HG03432 (cell line): ENCODE results near the gene TEF.

Source experiments
- ATAC-seq: cut with Tn5 transposase; IDR thresholded peaks from one replicate; pipeline ENCODE4 v1.9.1; 2021; ENCODE audit warnings: mild to moderate bottlenecking, moderate library complexity; ENCODE audit not compliant: unreplicated experiment

The TEF gene

GRCh38 chr22:41353862-41354575 is 27.7 kb upstream of the TEF start:
- ATAC-seq, result no peak

GRCh38 chr22:41354979-41355378 is 26.8 kb upstream of the TEF start:
- no peak for ATAC-seq

- no peak for ATAC-seq
Observed at GRCh38 chr22:41355895-41356294, 25.8 kb upstream of the TEF start.

DNA sequence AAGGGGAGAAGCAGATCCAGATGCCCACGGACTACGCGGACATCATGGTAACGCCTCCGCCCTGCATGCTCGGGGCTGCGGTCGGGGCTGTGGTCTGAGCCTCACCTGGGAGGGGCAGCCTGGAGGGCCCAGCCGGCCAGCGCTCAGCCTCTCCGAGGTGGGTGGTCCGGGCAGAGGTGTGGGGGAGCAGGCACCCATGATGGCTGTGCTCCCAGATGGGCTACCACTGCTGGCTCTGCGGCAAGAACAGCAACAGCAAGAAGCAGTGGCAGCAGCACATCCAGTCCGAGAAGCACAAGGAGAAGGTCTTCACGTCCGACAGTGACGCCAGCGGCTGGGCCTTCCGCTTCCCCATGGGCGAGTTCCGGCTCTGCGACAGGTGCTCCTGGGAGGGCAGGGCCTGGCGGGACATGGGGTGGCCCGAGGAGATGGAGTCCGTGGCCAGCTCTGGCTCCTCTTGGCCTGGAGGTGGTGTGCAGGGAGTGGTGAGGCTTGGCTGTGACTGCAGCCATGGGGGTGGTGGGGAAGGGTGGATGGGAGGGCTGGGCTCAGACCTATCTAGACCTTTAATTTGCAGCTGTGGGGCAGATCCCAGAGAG is 25.2 kb upstream of the TEF start:
- ATAC-seq, result no peak

- no peak for ATAC-seq
Observed at GRCh38 chr22:41357191-41357590, 24.6 kb upstream of the TEF start.

GRCh38 chr22:41358927-41359326 is 22.8 kb upstream of the TEF start:
- no peak for ATAC-seq

DNA sequence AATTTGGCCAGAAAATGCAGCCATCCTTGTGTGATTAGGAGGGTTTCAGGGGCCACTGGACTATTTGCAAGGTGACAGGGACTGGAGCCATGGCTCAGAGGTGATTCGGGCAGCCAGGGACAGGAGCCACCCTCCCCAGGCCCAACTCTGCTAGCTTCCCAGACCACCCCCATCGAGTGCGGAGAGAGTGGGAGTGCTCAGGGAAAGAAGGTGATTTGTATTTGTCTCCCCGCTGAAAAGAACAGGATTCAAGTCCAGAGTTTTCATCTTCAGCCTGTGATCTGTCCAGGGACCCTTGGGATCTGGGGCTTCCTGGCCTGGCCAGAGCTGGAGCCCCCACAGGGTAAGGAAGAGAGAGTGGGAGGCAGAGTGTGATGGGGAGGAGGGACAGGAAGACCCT is 22.4 kb upstream of the TEF start:
- ATAC-seq, result no peak

- no peak for ATAC-seq
Observed at GRCh38 chr22:41360126-41360525, 21.6 kb upstream of the TEF start.

DNA sequence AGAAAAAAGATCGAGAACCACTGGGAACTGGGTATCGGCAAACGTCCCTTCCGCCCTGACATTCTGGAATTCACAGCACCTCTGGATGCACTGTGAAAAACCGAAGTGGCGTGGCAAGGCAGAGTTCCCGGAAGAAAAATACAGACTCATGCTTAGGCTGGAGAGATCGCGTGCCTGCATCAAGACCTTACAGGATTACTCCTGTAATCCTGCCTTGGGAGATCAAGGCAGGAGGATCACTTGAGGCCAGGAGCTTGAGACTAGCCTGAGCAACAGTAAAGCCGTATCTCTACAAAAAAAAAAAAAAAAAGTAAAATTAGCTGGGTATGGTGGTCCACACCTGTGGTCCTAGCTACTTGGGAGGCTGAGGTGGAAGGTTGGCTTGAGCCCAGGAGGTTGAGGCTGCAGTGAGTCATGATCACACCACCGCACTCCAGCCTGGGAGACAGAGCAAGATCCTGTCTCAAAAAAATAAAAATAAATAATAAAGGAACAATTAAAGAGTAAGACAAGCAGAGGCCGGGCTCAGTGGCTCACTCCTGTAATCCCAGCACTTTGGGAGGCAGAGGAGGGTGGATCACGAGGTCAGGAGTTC is 19.9 kb upstream of the TEF start:
- no peak for ATAC-seq

- ATAC-seq, result no peak
Observed at GRCh38 chr22:41362615-41363014, 19.1 kb upstream of the TEF start.

DNA sequence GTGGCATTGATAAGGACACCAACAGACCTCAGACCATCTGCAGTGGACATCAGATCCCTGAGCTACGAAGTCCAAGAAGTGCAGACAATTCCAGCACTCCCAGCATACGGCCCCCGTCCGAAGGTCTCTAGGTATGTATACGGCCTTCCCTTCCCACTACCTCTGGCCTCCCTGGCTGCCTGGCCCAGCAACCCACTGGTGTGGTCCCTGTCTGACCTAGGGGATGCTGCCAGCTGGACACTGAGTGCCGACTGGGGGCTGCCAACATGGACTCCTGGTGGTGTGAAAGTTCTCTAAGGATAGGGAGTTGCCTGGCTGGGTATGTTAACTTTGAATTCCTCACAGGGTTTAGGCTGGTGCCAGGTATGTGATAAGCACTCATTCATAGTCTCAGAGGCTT is 17.5 kb upstream of the TEF start:
- ATAC-seq, result no peak

- no peak for ATAC-seq
Observed at GRCh38 chr22:41364955-41365354, 16.8 kb upstream of the TEF start.

DNA sequence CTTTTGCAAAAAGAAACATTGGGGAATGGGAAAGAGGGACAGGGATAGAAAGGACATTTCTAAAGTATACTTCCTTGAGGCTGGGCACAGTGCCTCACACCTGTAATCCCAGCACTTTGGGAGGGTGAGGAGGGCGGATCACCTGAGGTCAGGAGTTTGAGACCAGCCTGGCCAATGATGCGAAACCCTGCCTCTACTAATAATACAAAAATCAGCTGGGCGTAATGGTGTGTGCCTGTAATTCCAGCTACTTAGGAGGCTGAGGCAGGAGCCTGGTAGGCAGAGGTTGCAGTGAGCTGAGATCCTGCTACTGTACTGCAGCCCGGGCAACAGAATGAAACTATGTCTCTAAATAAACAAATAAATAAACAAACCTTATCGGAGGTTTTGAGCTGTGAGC is 16.3 kb upstream of the TEF start:
- ATAC-seq, result no peak

DNA sequence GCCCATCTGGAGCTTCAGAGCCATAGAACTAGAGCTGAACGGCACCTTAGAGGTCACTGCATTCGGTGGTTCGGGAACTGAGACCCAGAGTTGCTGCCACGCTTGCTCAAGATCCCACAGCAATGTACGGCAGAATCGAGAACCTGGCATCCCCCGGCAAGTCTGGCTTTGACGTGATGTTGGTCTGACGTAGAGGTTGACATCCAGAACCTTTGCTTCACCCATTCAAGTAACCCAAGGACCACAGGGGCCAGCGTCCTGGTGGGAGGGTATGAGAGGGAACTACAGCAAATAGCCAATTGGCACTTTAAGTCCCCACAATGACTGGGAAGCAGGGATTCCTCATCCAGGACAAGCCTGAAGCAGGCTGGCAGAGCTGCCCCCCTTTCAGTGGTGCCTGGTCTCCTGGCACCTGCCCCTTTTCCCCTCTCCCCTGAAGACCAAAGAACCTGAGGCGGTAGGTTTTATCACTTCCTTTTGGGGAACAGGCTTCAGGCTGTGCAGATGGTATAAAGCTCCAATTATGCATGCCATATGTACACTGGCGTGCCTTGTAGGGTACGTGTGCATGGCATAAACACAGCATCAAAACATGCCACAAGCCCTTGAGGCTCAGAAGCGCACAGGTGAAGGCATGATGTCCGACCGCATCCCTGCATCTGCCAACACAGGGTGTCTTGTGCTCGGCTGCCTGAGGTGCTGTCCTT is 15.3 kb upstream of the TEF start:
- no peak for ATAC-seq

DNA sequence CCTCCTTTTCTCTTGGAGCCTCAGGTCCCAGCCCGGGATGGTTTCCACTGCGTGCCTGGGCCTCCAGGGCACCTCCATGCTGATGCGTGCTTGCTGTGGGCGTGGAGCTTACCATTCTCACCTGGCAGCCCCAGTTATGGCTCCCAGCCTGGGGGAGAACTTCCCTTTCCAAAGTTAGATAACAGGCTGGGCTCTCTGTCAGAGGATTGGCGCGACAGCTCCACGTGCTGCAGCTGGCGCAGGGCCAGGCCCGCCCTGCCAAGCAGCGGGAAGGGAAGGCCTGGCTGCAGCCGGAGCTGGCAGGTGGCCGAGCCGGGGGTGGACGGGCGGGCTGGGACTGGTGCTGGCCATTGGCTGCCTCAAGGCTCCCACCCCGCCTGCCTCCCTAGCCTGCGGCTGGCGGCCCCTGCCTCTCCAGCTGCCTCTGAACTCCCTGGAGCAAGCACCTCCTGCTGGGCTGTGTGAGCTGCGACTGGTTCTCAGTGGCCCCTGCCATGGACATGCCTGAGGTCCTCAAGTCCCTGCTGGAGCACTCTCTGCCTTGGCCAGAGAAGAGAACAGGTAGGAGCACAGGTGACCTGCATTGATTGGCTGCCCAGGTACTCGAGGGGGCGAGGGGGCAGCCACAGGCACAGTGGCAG is 14.6 kb upstream of the TEF start:
- ATAC-seq, result no peak

DNA sequence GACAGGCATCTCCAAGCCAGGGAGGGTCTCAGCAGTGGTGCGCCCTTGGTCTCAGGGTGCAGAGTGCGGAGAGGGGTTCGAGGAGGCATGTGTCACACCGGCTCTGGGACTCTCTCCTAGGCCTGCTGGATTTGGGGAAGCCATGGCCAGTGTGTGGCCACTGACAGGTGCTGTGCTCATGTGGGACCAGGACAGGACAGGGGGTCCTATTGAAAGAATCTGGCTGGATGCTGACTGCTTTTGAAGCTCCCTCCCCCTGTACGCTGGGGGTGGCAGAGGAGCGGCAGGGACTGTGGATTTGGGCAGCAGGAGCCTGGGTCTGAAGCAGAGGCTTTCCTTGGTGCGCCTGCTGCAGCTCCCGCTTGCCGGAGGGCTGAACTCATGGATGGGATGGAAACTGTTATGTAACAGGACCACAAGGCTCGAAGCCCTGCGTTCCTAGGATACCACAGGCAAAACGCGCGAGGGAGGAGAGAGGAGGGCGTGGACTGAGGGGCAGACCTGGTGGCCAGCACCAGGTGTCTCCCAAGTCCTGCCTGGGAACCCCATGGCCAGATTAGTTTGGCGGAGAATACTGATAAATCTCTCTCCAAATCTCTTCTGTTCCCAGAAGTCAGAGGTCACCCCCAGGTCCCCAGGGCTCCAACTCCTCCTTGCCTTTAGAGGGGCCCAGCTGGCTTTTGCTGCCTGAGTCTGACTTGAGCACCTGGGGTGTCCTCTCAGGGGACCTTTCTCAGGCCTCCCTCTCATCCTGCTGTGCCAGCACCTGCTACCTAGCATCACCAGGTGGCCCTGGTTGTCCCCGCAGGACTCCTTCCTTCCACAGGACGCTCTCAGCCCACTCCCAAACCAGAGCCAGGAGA is 13.8 kb upstream of the TEF start:
- no peak for ATAC-seq

- ATAC-seq, result no peak
Observed at GRCh38 chr22:41368543-41369423, 13.0 kb upstream of the TEF start.

- no peak for ATAC-seq
Observed at GRCh38 chr22:41369424-41369745, 12.4 kb upstream of the TEF start.

DNA sequence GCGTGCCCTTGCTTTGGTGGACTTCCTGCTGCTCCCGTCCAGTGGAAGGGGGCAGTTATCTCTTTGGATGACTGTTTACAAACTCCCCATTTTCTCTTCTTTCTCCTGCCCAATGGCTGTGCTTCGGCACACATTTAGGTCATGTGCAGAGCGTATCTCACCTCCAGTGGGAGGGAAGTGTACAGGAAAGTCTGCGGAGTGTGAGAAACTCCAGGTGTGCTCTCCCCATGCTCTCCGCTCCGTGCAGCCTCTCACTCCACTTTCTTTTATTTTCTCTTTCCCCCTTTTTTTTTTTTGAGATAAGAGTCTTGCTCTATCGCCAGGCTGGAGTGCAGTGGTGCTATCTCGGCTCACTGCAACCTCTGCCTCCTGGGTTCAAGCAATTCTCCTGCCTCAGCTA is 11.9 kb upstream of the TEF start:
- ATAC-seq, result no peak

- ATAC-seq, result no peak
Observed at GRCh38 chr22:41377846-41378245, 3.9 kb upstream of the TEF start.
